Measurements from ENCODE around the gene MAP4K3. TPM values are rescaled to one million over a fixed set of nuclear protein-coding genes. Genes with fewer than 3 reads are reported as not detected.
"Not testable (repeated sequence)": the region's sequence is repeated elsewhere in the genome, so short reads cannot be mapped to it uniquely, and the experiment has no call there.

The MAP4K3 gene
- total and polyA plus RNA-seq, 3 donors from 2014 or later = 37.6 to 59.6 (median 58.8) TPM

DNA sequence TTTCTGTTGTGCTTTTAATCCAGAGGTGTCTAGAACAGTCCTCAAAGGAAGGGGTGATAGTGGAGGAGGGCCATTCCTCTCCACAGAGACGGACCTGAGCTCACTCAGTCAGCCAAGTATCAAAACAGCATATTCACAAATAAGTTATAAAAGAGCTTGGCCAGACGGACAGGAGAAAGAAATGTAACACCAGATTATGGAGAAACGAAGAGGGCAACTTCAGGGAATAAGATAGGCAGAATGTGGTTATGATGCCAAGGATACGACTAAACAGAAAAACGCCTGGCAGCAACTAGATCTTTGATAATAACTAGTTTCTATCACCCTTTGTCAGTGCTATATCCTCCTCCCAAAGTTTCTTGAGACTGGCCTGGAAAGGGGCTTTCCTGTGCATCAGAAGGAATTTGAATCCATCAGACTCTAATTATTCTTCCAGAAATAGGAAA, 42.5 kb downstream of the MAP4K3 start:
- TF ChIP-seq, protein P1, sequence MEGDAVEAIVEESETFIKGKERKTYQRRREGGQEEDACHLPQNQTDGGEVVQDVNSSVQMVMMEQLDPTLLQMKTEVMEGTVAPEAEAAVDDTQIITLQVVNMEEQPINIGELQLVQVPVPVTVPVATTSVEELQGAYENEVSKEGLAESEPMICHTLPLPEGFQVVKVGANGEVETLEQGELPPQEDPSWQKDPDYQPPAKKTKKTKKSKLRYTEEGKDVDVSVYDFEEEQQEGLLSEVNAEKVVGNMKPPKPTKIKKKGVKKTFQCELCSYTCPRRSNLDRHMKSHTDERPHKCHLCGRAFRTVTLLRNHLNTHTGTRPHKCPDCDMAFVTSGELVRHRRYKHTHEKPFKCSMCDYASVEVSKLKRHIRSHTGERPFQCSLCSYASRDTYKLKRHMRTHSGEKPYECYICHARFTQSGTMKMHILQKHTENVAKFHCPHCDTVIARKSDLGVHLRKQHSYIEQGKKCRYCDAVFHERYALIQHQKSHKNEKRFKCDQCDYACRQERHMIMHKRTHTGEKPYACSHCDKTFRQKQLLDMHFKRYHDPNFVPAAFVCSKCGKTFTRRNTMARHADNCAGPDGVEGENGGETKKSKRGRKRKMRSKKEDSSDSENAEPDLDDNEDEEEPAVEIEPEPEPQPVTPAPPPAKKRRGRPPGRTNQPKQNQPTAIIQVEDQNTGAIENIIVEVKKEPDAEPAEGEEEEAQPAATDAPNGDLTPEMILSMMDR (IDR thresholded peaks at IDR 0.05) = no peak
- no peak for TF ChIP-seq POLR2A (IDR thresholded peaks at IDR 0.05)
- no peaks in the 10 kb centered on the region for H3K36me3 ChIP-seq (ENCODE audit: low read depth, missing control alignments)
- peaks cover 2% of the 10 kb centered on the region for H3K4me1 ChIP-seq
- DNase-seq = no peak
- no peak overlapping the region for H3K27ac ChIP-seq
- no peaks in the 10 kb centered on the region for H3K27me3 ChIP-seq
- H3K9me3 ChIP-seq = no peaks in the 10 kb centered on the region
- 40 to 65% methylated on average over 5 of the region's 5 CpGs for WGBS, 2 donors
- H3K4me3 ChIP-seq = no peak overlapping the region
- intact Hi-C loops (cut with DNase I; ENCODE audit: low total_unique reads) = no loop called here

DNA sequence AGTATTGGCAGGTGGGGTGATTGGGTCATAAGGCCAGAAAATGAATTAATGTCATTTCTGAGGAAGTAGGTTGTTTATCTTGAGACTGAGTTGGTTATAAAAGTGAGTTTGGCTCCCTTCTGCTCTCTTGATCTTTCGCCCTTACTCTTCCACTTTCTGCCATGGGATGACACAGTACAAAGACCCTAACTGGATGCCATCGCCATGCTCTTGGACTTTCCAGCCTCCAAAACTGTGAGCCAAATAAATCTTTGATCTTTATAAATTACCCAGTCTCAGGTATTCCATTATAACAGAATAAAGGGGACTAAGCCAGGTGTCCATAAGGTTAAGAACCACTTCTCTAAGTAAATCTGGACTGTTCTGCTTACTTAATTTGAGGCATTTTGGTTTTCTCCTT, 44.4 kb downstream of the MAP4K3 start:
- H3K9me3 ChIP-seq = no peaks in the 10 kb centered on the region
- WGBS, 2 donors = 46 to 77% methylated on average over 2 of the region's 2 CpGs
- H3K36me3 ChIP-seq (ENCODE audit: low read depth, missing control alignments) = no peaks in the 10 kb centered on the region
- no peak for DNase-seq
- H3K4me1 ChIP-seq = peaks cover 5% of the 10 kb centered on the region
- no peak overlapping the region for H3K4me3 ChIP-seq
- intact Hi-C loops (cut with DNase I; ENCODE audit: low total_unique reads) = no loop called here
- no peak overlapping the region for H3K27ac ChIP-seq
- no peaks in the 10 kb centered on the region for H3K27me3 ChIP-seq
- TF ChIP-seq, protein P1 (IDR thresholded peaks at IDR 0.05) = no peak
- no peak for TF ChIP-seq POLR2A (IDR thresholded peaks at IDR 0.05)

DNA sequence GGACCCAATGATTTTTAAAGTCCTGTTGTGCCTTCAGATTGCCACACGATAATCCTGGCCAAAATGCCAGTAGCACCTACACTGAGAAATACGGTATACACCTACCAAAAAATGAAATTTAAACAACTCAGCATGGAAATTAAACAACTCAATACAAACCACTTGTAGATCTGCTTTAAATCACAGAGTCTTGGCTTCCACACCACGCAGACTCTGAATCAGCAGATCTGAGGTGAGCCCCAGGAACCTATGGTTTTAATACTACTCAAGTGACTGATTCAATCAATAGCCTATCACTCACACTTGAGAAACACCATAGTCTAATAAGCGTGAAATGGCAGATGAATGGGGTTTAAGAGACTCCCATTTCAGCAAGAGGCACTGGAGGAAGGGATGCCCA, 46.9 kb downstream of the MAP4K3 start:
- Histone ChIP-seq H3K36me3 (ENCODE audit: low read depth, missing control alignments) (no peaks in the 10 kb centered on the region), H3K27me3 (no peaks in the 10 kb centered on the region), H3K4me1 (peaks cover 14% of the 10 kb centered on the region), H3K4me3 (no peak overlapping the region), H3K27ac (no peak overlapping the region), H3K9me3 (no peaks in the 10 kb centered on the region)
- TF ChIP-seq POLR2A (IDR thresholded peaks at IDR 0.05) = no peak
- DNase-seq = no peak
- WGBS, 2 donors = 95 to 96% methylated on average over 4 of the region's 4 CpGs
- intact Hi-C loops (cut with DNase I; ENCODE audit: low total_unique reads) = no loop called here

GRCh38 chr2:39386064-39386463, 51.0 kb downstream of the MAP4K3 start:
- DNase-seq = no peak
- H3K4me1 ChIP-seq = peaks cover 14% of the 10 kb centered on the region
- H3K9me3 ChIP-seq = no peaks in the 10 kb centered on the region
- no peak overlapping the region for H3K4me3 ChIP-seq
- H3K27ac ChIP-seq = no peak overlapping the region
- H3K36me3 ChIP-seq (ENCODE audit: low read depth, missing control alignments) = no peaks in the 10 kb centered on the region
- no peaks in the 10 kb centered on the region for H3K27me3 ChIP-seq
- TF ChIP-seq, protein P1 (IDR thresholded peaks at IDR 0.05) = no peak
- no peak for TF ChIP-seq POLR2A (IDR thresholded peaks at IDR 0.05)
- intact Hi-C loops (cut with DNase I; ENCODE audit: low total_unique reads) = no loop called here

DNA sequence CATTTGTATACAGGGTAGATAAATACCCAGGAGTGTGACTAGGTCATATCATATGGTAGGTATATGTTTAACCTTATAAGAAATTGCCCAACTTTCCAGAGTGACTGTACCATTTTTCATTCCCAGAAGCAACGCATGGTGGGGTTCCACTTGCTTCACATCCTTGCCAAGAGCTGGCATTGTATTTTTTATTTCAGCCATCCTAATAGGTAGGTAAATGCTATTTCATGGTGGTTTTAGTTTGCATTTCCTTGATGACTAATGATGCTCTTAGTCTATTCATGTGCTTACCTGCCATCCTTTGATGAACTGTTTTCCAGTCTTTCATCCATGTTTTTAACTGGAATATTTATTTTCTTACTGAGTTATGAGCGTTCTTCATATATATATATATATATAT, 51.9 kb downstream of the MAP4K3 start:
- 93 to 97% methylated on average over 2 of the region's 2 CpGs for WGBS, 2 donors
- intact Hi-C loops (cut with DNase I; ENCODE audit: low total_unique reads) = no loop called here
- Histone ChIP-seq H3K9me3 (no peaks in the 10 kb centered on the region), H3K36me3 (ENCODE audit: low read depth, missing control alignments) (no peaks in the 10 kb centered on the region), H3K4me1 (peaks cover 22% of the 10 kb centered on the region), H3K27ac (no peak overlapping the region), H3K4me3 (no peak overlapping the region), H3K27me3 (no peaks in the 10 kb centered on the region)
- no peak for DNase-seq
- TF ChIP-seq, protein P1 (IDR thresholded peaks at IDR 0.05) = no peak
- TF ChIP-seq POLR2A (IDR thresholded peaks at IDR 0.05) = no peak

GRCh38 chr2:39384071-39384470, 53.0 kb downstream of the MAP4K3 start:
- H3K27ac ChIP-seq; H3K36me3 ChIP-seq (ENCODE audit: low read depth, missing control alignments); DNase-seq; intact Hi-C loops (cut with DNase I; ENCODE audit: low total_unique reads); H3K27me3 ChIP-seq; H3K4me3 ChIP-seq; H3K9me3 ChIP-seq: not testable (repeated sequence)
- peaks cover 33% of the 10 kb centered on the region for H3K4me1 ChIP-seq
- 96 to 98% methylated on average over 11 of the region's 11 CpGs for WGBS, 2 donors
